Fibroblast of mammary gland (primary cell): ENCODE measurements around the gene LEAP2.

Source experiments
- DNase-seq: peaks from one replicate; pipeline ENCODE4 v3.0.0-alpha.2; 2010; ENCODE audit warnings: low read depth
- H3K4me3 ChIP-seq: 2 replicates; pipeline ENCODE4 v1.5.1; 2011; ENCODE audit warnings: low read depth, mild to moderate bottlenecking, low read length, moderate library complexity; ENCODE audit not compliant: control insufficient read depth
- CTCF ChIP-seq: conservative IDR thresholded peaks from 2 replicates; pipeline ENCODE4 v1.5.1; 2011; ENCODE audit warnings: low read depth, low read length, inconsistent platforms; ENCODE audit not compliant: control insufficient read depth, insufficient read depth

The LEAP2 gene

GRCh38 chr5:132873119-132873929, at the start of gene LEAP2:
TSS of gene LEAP2 (plus strand) at chr5:132873668. CDS start at chr5:132873695, 27 bp downstream.
- no peak within 1 kb of the TSS for H3K4me3 ChIP-seq
- DNase-seq: no peak
- TF ChIP-seq CTCF: no peak

GRCh38 chr5:132824426-132824825, 49.0 kb upstream of the LEAP2 start:
- H3K4me3 ChIP-seq: no peak overlapping the region
- no peak for DNase-seq
- TF ChIP-seq CTCF: no peak

- H3K4me3 ChIP-seq: no peak overlapping the region
- no peak for TF ChIP-seq CTCF
- no peak for DNase-seq
Measured at GRCh38 chr5:132825033-132825833, 48.2 kb upstream of the LEAP2 start.

- no peak for DNase-seq
- no peak overlapping the region for H3K4me3 ChIP-seq
- TF ChIP-seq CTCF: no peak
Measured at GRCh38 chr5:132825834-132826391, 47.6 kb upstream of the LEAP2 start.

- TF ChIP-seq CTCF: no peak
- no peak for DNase-seq
- H3K4me3 ChIP-seq: no peak overlapping the region
Measured at GRCh38 chr5:132826424-132827082, 46.9 kb upstream of the LEAP2 start.

- no peak for DNase-seq
- TF ChIP-seq CTCF: no peak
- H3K4me3 ChIP-seq: no peak overlapping the region
Measured at GRCh38 chr5:132827943-132828673, 45.4 kb upstream of the LEAP2 start.
